K562 treated with DMSO at 1 percent for 12 hours (cell line): Measurements from ENCODE around the gene FBXO7. TPM values are rescaled to one million over a fixed set of nuclear protein-coding genes. Genes with fewer than 3 reads are reported as not detected.

Experiments used
- total RNA-seq: library from RNA; unstranded; fragments of 300-600 nt; gene quantifications from 2 replicates; pipeline ENCODE4 v1.2.3, GENCODE V29; 2022; ENCODE audit not compliant: insufficient read depth

Gene FBXO7
- total RNA-seq = 52.3 and 84.8 TPM in 2 replicates

GRCh38 chr22:32474635-32475467, at the start of gene FBXO7:
Gene FBXO7 (plus strand): TSS chr22:32474811. CDS start chr22:32475003, 192 bp downstream.

Other genes with a start within 250 kb of the FBXO7 start
- gene SLC5A4, start 219.5 kb upstream of the FBXO7 start, total RNA-seq = not detected in 2 replicates
- gene RFPL3, start 116.9 kb upstream of the FBXO7 start, total RNA-seq = not detected in 2 replicates
- 73.0 and 83.7 TPM in 2 replicates for gene RTCB, start 62.6 kb upstream of the FBXO7 start, total RNA-seq
- gene BPIFC, start 10.4 kb upstream of the FBXO7 start, total RNA-seq = not detected in 2 replicates